MM.1S (cell line): ENCODE measurements around the gene TPSD1.

ENCODE experiments used
- CTCF ChIP-seq: fragments of 300-600 bp; sonication (generic); IDR thresholded peaks from 2 replicates; pipeline ENCODE4 v1.5.1; 2016; ENCODE audit warnings: antibody characterized with exemption, low read length, mixed read lengths
- EZH2 ChIP-seq: fragments of 300-600 bp; sonication (generic); optimal IDR thresholded peaks from 2 replicates; pipeline ENCODE3; 2017; ENCODE audit warnings: low read depth, mild to moderate bottlenecking, antibody characterized with exemption, low read length, mixed read lengths
- EZH2phosphoT487 ChIP-seq: fragments of 300-600 bp; sonication (generic); IDR thresholded peaks from 2 replicates; pipeline ENCODE4 v1.6.1; 2018; ENCODE audit warnings: antibody characterized with exemption, low read length

- TF ChIP-seq CTCF (no peak), EZH2 (no peak), EZH2phosphoT487 (no peak)
Observed at GRCh38 chr16:1297018-1297696, 41.3 kb downstream of the TPSD1 start.
